HepG2 (cell line): ENCODE data around the gene URM1. TPM values are rescaled to one million over a fixed set of nuclear protein-coding genes. Genes with fewer than 3 reads are reported as not detected.
A peak's percentile ranks its signal among the peaks of the same experiment; 100 is the strongest.

Experiments
- DBP ChIP-seq: sonication (generic); formaldehyde crosslinking; IDR thresholded peaks from 2 replicates; pipeline ENCODE4 v1.4.0; 2020; ENCODE audit warnings: missing genetic modification reagents; ENCODE audit errors: not compliant biosample characterization
- HIC2 ChIP-seq: sonication (generic); formaldehyde crosslinking; IDR thresholded peaks from 2 replicates; pipeline ENCODE4 v1.9.0; 2022; ENCODE audit warnings: low read depth, missing genetic modification reagents
- IRF2 ChIP-seq: IDR thresholded peaks from 2 replicates; pipeline ENCODE4 v1.6.1; 2018; ENCODE audit warnings: missing genetic modification reagents, missing compliant biosample characterization
- MAX ChIP-seq: IDR thresholded peaks from 2 replicates; pipeline ENCODE4 v1.6.1; 2012; ENCODE audit warnings: inconsistent platforms
- NCOA2 ChIP-seq: sonication (generic); formaldehyde crosslinking; IDR thresholded peaks from 2 replicates; pipeline ENCODE4 v1.8.0; 2022; ENCODE audit warnings: inconsistent platforms
- PAX8 ChIP-seq: sonication (generic); formaldehyde crosslinking; IDR thresholded peaks from 2 replicates; pipeline ENCODE4 v1.8.0; 2022; ENCODE audit warnings: mild to moderate bottlenecking, missing genetic modification reagents, borderline replicate concordance
- PBX2 ChIP-seq: IDR thresholded peaks from 2 replicates; pipeline ENCODE4 v1.6.1; 2016; ENCODE audit warnings: control low read depth
- POLR2AphosphoS5 ChIP-seq: IDR thresholded peaks from 2 replicates; pipeline ENCODE4 v1.6.1; 2012; ENCODE audit warnings: low read depth, low read length
- RARA ChIP-seq: IDR thresholded peaks from 2 replicates; pipeline ENCODE4 v1.6.1; 2016; ENCODE audit warnings: missing genetic modification reagents, missing compliant biosample characterization
- SMAD3 ChIP-seq: sonication (generic); formaldehyde crosslinking; IDR thresholded peaks from 2 replicates; pipeline ENCODE4 v1.4.0; 2020; ENCODE audit warnings: missing genetic modification reagents
- TMF1 ChIP-seq: sonication (generic); formaldehyde crosslinking; IDR thresholded peaks from 2 replicates; pipeline ENCODE4 v1.8.1; 2022; ENCODE audit warnings: low read depth, missing genetic modification reagents
- TRIM22 ChIP-seq: fragments of 450-650 bp; IDR thresholded peaks from 2 replicates; pipeline ENCODE4 v1.6.1; 2017
- USF2 ChIP-seq, 2 experiments: sonication (generic) in 1 of 2; formaldehyde crosslinking in 1 of 2; IDR thresholded peaks; 2 replicates each; pipeline versions ENCODE4 v1.5.1 to v1.6.1; 2011 to 2020; ENCODE audit warnings: borderline replicate concordance in 1 of 2, low read depth in 1 of 2, low read length in 1 of 2, mild to moderate bottlenecking in 1 of 2, missing genetic modification reagents in 1 of 2, moderate library complexity in 1 of 2
- YEATS2 ChIP-seq: sonication (generic); formaldehyde crosslinking; IDR thresholded peaks from 2 replicates; pipeline ENCODE4 v1.4.0; 2020; ENCODE audit warnings: missing genetic modification reagents, borderline replicate concordance
- ZKSCAN1 ChIP-seq: fragments of 150-350 bp; IDR thresholded peaks from 2 replicates; pipeline ENCODE4 v1.6.1; 2014; ENCODE audit warnings: low read length
- ZNF558 ChIP-seq: sonication (generic); formaldehyde crosslinking; IDR thresholded peaks from 2 replicates; pipeline ENCODE4 v1.9.0; 2022; ENCODE audit warnings: mild to moderate bottlenecking, missing genetic modification reagents, borderline replicate concordance
- ZSCAN22 ChIP-seq: sonication (generic); formaldehyde crosslinking; IDR thresholded peaks from 2 replicates; pipeline ENCODE4 v1.4.0; 2020; ENCODE audit warnings: mild to moderate bottlenecking, missing genetic modification reagents
- polyA plus RNA-seq, 8 experiments: library from polyadenylated mRNA; depleted of rRNA in 3 of 8; stranded (reverse) in 7 of 8; unstranded in 1 of 8; fragments of >200 nt; fragmentation: Illumina TruSeq in 4 of 8; extraction: Trizol in 4 of 8; gene quantifications; 2 replicates each; pipeline versions ENCODE4 v1.2.1 to v1.2.3, GENCODE V29; 2011 to 2016; ENCODE audit warnings: low read depth in 4 of 8, missing spikeins in 1 of 8, mixed read lengths in 1 of 8; ENCODE audit not compliant: insufficient read depth in 1 of 8
- total RNA-seq, 5 experiments: library from RNA; depleted of rRNA; stranded (reverse); fragments of >200 nt; fragmentation: Illumina TruSeq; extraction: Trizol; gene quantifications; 2 replicates each; pipeline ENCODE4 v1.2.3, GENCODE V29; 2016; ENCODE audit warnings: low read depth in 1 of 5

URM1 gene
- total and polyA plus RNA-seq, 2 of the 13 experiments (the other 11 are each of a cell fraction or from before 2014, with no cell fraction given), result 37.1 to 41.3 TPM

GRCh38 chr9:128322404-128323211 lies 48.6 kb upstream of the URM1 start, which contains the start of the genes COQ4 and TRUB2 (continued):
- 0 out of 2 replicates have a peak, but pooled peaks have one; percentile 52 for TF ChIP-seq HIC2 (CRISPR knock-in tag)
- TF ChIP-seq NCOA2 (CRISPR knock-in tag), result peak; percentile 53; the same call in 1 of the 2 replicates
- TF ChIP-seq YEATS2, result peak; percentile 95
- no peak for TF ChIP-seq DBP
- TF ChIP-seq TMF1, result no peak
- peak; percentile 97 for TF ChIP-seq MAX
- TF ChIP-seq SMAD3 (CRISPR knock-in tag), result peak; percentile 40
- no peak; the same call in 1 of the 2 replicates for TF ChIP-seq PAX8 (CRISPR knock-in tag)
- TF ChIP-seq POLR2AphosphoS5, result peak; percentile 87
- no peak for TF ChIP-seq ZNF558 (CRISPR knock-in tag)
- TF ChIP-seq ZKSCAN1, result no peak
- peak; percentile 89 for TF ChIP-seq IRF2
- no peak for TF ChIP-seq PBX2
- peak; percentile 16; the same call in 1 of the 2 replicates for TF ChIP-seq RARA (CRISPR knock-in tag)
- no peak for TF ChIP-seq USF2 (IDR thresholded peaks at IDR 0.05; ENCODE audit: low read depth, low read length)
- peak; percentile 71 for TF ChIP-seq USF2 (CRISPR knock-in tag; IDR thresholded peaks at IDR 0.05; ENCODE audit: borderline replicate concordance)
- TF ChIP-seq ZSCAN22 (CRISPR knock-in tag), result no peak
- TF ChIP-seq TRIM22, result no peak
